ENCODE measurements around the gene PTDSS2. TPM values are rescaled to one million over a fixed set of nuclear protein-coding genes. Genes with fewer than 3 reads are reported as not detected.

The PTDSS2 gene
- total and polyA plus RNA-seq, 4 donors = 5.1 to 15.6 (median 10.2) TPM

- TF ChIP-seq SP1 (IDR thresholded peaks at IDR 0.05) (no peak), FOXA1 (IDR thresholded peaks at IDR 0.05) (no peak), HNF4A (conservative IDR thresholded peaks at IDR 0.05) (no peak), RAD21 (IDR thresholded peaks at IDR 0.05) (no peak)
- TF ChIP-seq, protein P1, sequence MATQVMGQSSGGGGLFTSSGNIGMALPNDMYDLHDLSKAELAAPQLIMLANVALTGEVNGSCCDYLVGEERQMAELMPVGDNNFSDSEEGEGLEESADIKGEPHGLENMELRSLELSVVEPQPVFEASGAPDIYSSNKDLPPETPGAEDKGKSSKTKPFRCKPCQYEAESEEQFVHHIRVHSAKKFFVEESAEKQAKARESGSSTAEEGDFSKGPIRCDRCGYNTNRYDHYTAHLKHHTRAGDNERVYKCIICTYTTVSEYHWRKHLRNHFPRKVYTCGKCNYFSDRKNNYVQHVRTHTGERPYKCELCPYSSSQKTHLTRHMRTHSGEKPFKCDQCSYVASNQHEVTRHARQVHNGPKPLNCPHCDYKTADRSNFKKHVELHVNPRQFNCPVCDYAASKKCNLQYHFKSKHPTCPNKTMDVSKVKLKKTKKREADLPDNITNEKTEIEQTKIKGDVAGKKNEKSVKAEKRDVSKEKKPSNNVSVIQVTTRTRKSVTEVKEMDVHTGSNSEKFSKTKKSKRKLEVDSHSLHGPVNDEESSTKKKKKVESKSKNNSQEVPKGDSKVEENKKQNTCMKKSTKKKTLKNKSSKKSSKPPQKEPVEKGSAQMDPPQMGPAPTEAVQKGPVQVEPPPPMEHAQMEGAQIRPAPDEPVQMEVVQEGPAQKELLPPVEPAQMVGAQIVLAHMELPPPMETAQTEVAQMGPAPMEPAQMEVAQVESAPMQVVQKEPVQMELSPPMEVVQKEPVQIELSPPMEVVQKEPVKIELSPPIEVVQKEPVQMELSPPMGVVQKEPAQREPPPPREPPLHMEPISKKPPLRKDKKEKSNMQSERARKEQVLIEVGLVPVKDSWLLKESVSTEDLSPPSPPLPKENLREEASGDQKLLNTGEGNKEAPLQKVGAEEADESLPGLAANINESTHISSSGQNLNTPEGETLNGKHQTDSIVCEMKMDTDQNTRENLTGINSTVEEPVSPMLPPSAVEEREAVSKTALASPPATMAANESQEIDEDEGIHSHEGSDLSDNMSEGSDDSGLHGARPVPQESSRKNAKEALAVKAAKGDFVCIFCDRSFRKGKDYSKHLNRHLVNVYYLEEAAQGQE (IDR thresholded peaks at IDR 0.05) = no peak
- TF ChIP-seq, protein P2, sequence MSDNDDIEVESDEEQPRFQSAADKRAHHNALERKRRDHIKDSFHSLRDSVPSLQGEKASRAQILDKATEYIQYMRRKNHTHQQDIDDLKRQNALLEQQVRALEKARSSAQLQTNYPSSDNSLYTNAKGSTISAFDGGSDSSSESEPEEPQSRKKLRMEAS (IDR thresholded peaks at IDR 0.05) = no peak
- no peak overlapping the region for H3K9ac ChIP-seq (ENCODE audit: low read depth in 1 of 2, low read length in 2 of 2)
- 95% methylated on average over 24 of the region's 24 CpGs for WGBS
- no peaks in the 10 kb centered on the region for H3K4me1 ChIP-seq (ENCODE audit: control insufficient read depth in 4 of 4, insufficient read depth in 4 of 4, low read length in 3 of 4)
- peaks cover 0 to 17% (median 7%) of the 10 kb centered on the region in 4 donors for H3K36me3 ChIP-seq (ENCODE audit: control insufficient read depth in 4 of 4, insufficient read depth in 3 of 4, low read depth in 1 of 4, low read length in 3 of 4)
- no peak overlapping the region for H3K4me3 ChIP-seq (ENCODE audit: low read depth in 1 of 3, low read length in 3 of 3)
- no peak for DNase-seq (ENCODE audit: low spot score)
- no peak overlapping the region for H3K27ac ChIP-seq (ENCODE audit: low read depth in 1 of 2, low read length in 2 of 2)
- no peaks in the 10 kb centered on the region for H3K9me3 ChIP-seq (ENCODE audit: control insufficient read depth in 4 of 4, low read length in 3 of 4)
- no peaks in the 10 kb centered on the region for H3K27me3 ChIP-seq (ENCODE audit: control insufficient read depth in 4 of 4, insufficient read depth in 4 of 4, low read length in 3 of 4)
Observed at GRCh38 chr11:459511-460220, 9.6 kb downstream of the PTDSS2 start.

DNA sequence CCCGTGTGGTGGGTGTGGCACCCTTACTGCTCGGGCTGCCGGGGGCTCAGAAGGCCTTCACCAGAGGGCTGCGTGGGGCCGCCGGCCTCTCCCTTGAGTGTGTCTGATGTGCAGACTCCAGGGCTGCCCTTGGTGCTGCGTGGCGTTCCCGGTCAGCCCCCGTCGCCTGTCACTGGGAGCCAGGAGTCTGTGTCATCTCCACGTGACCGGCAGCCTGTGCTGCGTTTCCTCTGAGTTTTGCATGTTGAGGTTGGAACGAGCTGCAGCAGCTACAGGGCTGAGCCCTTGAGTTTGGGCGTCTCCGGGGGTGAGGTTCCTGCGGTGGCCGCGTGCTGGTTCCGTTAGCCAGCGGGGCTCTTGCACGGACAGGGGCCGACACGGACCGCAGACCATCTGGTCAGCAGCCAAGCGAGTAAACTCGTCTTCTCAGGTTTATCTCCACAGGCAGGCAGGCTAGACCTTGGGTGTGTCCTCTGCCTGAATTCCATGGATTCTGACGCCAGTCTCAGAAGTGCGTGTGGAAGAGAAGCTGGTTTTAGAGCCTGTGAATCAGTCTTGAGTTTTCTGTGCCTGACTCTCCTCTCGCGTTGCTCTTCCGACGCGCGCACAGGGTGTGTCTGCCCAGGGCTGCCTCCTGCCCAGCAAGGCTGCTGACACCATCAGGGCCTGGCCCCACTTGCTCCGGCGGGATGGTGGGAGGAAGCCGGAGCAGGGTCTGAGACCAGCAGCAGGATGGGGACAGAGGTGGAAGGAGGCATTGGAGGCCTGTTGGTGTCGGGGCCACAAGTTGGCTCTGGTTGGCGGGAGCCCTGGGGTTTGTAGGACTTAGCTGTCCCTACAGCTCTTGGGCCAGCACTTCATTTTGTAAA is 10.5 kb downstream of the PTDSS2 start:
- H3K4me1 ChIP-seq (ENCODE audit: control insufficient read depth in 4 of 4, insufficient read depth in 4 of 4, low read length in 3 of 4) = no peaks in the 10 kb centered on the region
- no peak overlapping the region for H3K27ac ChIP-seq (ENCODE audit: low read depth in 1 of 2, low read length in 2 of 2)
- DNase-seq (ENCODE audit: low spot score) = no peak
- no peak overlapping the region for H3K9ac ChIP-seq (ENCODE audit: low read depth in 1 of 2, low read length in 2 of 2)
- no peak for TF ChIP-seq RXRA (IDR thresholded peaks at IDR 0.05)
- TF ChIP-seq, protein P3, sequence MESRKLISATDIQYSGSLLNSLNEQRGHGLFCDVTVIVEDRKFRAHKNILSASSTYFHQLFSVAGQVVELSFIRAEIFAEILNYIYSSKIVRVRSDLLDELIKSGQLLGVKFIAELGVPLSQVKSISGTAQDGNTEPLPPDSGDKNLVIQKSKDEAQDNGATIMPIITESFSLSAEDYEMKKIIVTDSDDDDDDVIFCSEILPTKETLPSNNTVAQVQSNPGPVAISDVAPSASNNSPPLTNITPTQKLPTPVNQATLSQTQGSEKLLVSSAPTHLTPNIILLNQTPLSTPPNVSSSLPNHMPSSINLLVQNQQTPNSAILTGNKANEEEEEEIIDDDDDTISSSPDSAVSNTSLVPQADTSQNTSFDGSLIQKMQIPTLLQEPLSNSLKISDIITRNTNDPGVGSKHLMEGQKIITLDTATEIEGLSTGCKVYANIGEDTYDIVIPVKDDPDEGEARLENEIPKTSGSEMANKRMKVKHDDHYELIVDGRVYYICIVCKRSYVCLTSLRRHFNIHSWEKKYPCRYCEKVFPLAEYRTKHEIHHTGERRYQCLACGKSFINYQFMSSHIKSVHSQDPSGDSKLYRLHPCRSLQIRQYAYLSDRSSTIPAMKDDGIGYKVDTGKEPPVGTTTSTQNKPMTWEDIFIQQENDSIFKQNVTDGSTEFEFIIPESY (IDR thresholded peaks at IDR 0.05) = no peak
- TF ChIP-seq YY1 (IDR thresholded peaks at IDR 0.05) = no peak
- TF ChIP-seq, protein P2 (IDR thresholded peaks at IDR 0.05) = no peak
- no peak for TF ChIP-seq JUND (IDR thresholded peaks at IDR 0.05)
- no peak for TF ChIP-seq HNF4G (IDR thresholded peaks at IDR 0.05)
- TF ChIP-seq SP1 (IDR thresholded peaks at IDR 0.05) = no peak
- no peak for TF ChIP-seq FOXA1 (IDR thresholded peaks at IDR 0.05)
- H3K9me3 ChIP-seq (ENCODE audit: control insufficient read depth in 4 of 4, low read length in 3 of 4) = no peaks in the 10 kb centered on the region
- H3K27me3 ChIP-seq (ENCODE audit: control insufficient read depth in 4 of 4, insufficient read depth in 4 of 4, low read length in 3 of 4) = no peaks in the 10 kb centered on the region
- H3K4me3 ChIP-seq (ENCODE audit: low read depth in 1 of 3, low read length in 3 of 3) = no peak overlapping the region
- H3K36me3 ChIP-seq (ENCODE audit: control insufficient read depth in 4 of 4, insufficient read depth in 3 of 4, low read depth in 1 of 4, low read length in 3 of 4) = peaks cover 0 to 17% (median 7%) of the 10 kb centered on the region in 4 donors
- WGBS = 95% methylated on average over 41 of the region's 41 CpGs
